Liver (tissue), 5 donors: ENCODE measurements around the gene SMIM35. TPM values are rescaled to one million over a fixed set of nuclear protein-coding genes. Genes with fewer than 3 reads are reported as not detected.

Experiments
- JUND ChIP-seq, 2 donors: IDR thresholded peaks; 2 replicates each; pipeline ENCODE4 v1.6.1; 2016; ENCODE audit warnings: antibody characterized with exemption in 2 of 2
- SP1 ChIP-seq: IDR thresholded peaks from 2 replicates; pipeline ENCODE4 v1.6.1; 2018; ENCODE audit warnings: antibody characterized with exemption, mild to moderate bottlenecking
- TAF1 ChIP-seq: conservative IDR thresholded peaks from 2 replicates; pipeline ENCODE4 v1.6.1; 2016; ENCODE audit warnings: antibody characterized with exemption, mild to moderate bottlenecking
- polyA plus RNA-seq, 2 donors: library from polyadenylated mRNA; stranded (reverse) in 1 of 2; unstranded in 1 of 2; fragments of 200-250 nt in 1 of 2; fragments of >200 nt in 1 of 2; fragmentation: Nextera tagmentation in 1 of 2; extraction: Ambion mirVana in 1 of 2; gene quantifications; one replicate each; pipeline versions ENCODE4 v1.2.1 to v1.2.3, GENCODE V29; 2013 to 2015
- total RNA-seq, 2 donors: library from RNA; depleted of rRNA; stranded (reverse); fragments of >200 nt; gene quantifications; one replicate each; pipeline ENCODE4 v1.2.3, GENCODE V29; 2014
- TF ChIP-seq, protein P1 (sequence below): IDR thresholded peaks from 2 replicates; pipeline ENCODE4 v1.6.1; 2016; ENCODE audit warnings: antibody characterized with exemption, mild to moderate bottlenecking
- TF ChIP-seq, protein P2 (sequence below): fragments of 150-350 bp; IDR thresholded peaks from 2 replicates; pipeline ENCODE4 v1.5.1; 2017; ENCODE audit warnings: improper control_type of control experiment, low read depth, low read length; ENCODE audit not compliant: missing input control
- donor health status: healthy.
- donor health status: healthy.
- donor health status: healthy.

The SMIM35 gene
- total and polyA plus RNA-seq, 4 donors: 0.07 TPM; not detected in 3

DNA sequence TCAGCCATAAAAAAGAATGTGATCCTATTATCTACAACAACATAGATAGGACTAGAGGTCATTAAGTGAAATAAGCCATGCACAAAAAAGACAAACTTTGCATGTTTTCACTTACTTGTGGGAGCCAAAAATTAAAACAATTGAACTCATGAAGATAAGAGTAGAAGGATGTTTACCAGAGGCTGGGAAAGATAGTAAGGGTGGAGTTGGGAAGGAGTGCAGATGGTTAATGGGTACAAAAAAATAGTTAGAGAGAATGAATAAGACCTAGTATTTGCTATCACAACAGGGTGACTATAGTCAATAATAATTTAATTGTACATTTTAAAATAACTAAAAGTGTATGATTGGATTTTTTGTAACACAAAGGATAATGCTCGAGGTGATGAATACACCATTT, 127.8 kb downstream of the SMIM35 start (continued):
- TF ChIP-seq, protein P1, sequence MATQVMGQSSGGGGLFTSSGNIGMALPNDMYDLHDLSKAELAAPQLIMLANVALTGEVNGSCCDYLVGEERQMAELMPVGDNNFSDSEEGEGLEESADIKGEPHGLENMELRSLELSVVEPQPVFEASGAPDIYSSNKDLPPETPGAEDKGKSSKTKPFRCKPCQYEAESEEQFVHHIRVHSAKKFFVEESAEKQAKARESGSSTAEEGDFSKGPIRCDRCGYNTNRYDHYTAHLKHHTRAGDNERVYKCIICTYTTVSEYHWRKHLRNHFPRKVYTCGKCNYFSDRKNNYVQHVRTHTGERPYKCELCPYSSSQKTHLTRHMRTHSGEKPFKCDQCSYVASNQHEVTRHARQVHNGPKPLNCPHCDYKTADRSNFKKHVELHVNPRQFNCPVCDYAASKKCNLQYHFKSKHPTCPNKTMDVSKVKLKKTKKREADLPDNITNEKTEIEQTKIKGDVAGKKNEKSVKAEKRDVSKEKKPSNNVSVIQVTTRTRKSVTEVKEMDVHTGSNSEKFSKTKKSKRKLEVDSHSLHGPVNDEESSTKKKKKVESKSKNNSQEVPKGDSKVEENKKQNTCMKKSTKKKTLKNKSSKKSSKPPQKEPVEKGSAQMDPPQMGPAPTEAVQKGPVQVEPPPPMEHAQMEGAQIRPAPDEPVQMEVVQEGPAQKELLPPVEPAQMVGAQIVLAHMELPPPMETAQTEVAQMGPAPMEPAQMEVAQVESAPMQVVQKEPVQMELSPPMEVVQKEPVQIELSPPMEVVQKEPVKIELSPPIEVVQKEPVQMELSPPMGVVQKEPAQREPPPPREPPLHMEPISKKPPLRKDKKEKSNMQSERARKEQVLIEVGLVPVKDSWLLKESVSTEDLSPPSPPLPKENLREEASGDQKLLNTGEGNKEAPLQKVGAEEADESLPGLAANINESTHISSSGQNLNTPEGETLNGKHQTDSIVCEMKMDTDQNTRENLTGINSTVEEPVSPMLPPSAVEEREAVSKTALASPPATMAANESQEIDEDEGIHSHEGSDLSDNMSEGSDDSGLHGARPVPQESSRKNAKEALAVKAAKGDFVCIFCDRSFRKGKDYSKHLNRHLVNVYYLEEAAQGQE: no peak
- no peak for TF ChIP-seq TAF1
- no peak for TF ChIP-seq JUND (IDR thresholded peaks at IDR 0.05)
- no peak for TF ChIP-seq SP1
- TF ChIP-seq, protein P2, sequence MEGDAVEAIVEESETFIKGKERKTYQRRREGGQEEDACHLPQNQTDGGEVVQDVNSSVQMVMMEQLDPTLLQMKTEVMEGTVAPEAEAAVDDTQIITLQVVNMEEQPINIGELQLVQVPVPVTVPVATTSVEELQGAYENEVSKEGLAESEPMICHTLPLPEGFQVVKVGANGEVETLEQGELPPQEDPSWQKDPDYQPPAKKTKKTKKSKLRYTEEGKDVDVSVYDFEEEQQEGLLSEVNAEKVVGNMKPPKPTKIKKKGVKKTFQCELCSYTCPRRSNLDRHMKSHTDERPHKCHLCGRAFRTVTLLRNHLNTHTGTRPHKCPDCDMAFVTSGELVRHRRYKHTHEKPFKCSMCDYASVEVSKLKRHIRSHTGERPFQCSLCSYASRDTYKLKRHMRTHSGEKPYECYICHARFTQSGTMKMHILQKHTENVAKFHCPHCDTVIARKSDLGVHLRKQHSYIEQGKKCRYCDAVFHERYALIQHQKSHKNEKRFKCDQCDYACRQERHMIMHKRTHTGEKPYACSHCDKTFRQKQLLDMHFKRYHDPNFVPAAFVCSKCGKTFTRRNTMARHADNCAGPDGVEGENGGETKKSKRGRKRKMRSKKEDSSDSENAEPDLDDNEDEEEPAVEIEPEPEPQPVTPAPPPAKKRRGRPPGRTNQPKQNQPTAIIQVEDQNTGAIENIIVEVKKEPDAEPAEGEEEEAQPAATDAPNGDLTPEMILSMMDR: no peak

Other genes with a start within 250 kb of the SMIM35 start
- 1 to 10 TPM; 4.7 to 6.5 TPM for gene FXYD6, start 210.3 kb downstream of the SMIM35 start, total RNA-seq
- gene FXYD6, start 210.3 kb downstream of the SMIM35 start, polyA plus RNA-seq: 10 to 100 TPM; 18.1 to 22.5 TPM
- under 1 TPM; 0.25 to 0.93 TPM for gene TMPRSS13, start 157.6 kb downstream of the SMIM35 start, total RNA-seq
- gene TMPRSS13, start 157.6 kb downstream of the SMIM35 start, polyA plus RNA-seq: under 1 TPM; 0.11 to 0.22 TPM
- gene IL10RA, start 100.6 kb downstream of the SMIM35 start, total RNA-seq: 10 to 100 TPM; 11.5 to 11.6 TPM
- gene IL10RA, start 100.6 kb downstream of the SMIM35 start, polyA plus RNA-seq: 1 to 10 TPM; 2.3 to 6.8 TPM
- gene TMPRSS4, start 9.9 kb downstream of the SMIM35 start, total RNA-seq: under 1 TPM; 0.08 to 0.33 TPM
- under 1 TPM in 1 of 2 donors, not detected in 1; 0.24 TPM for gene TMPRSS4, start 9.9 kb downstream of the SMIM35 start, polyA plus RNA-seq
- gene SCN4B, start 65.9 kb upstream of the SMIM35 start, total RNA-seq: under 1 TPM; 0.05 to 0.67 TPM
- gene SCN4B, start 65.9 kb upstream of the SMIM35 start, polyA plus RNA-seq: under 1 TPM in 1 of 2 donors, not detected in 1; 0.42 TPM
- gene SCN2B, start 89.7 kb upstream of the SMIM35 start, total RNA-seq: under 1 TPM in 1 of 2 donors, not detected in 1; 0.05 TPM
- gene SCN2B, start 89.7 kb upstream of the SMIM35 start, polyA plus RNA-seq: under 1 TPM in 1 of 2 donors, not detected in 1; 0.01 TPM
- 10 to 100 TPM in 1 of 2 donors, 1 to 10 TPM in 1; 9.6 to 13.5 TPM for gene JAML, start 138.0 kb upstream of the SMIM35 start, total RNA-seq
- 1 to 10 TPM; 2.2 to 3.4 TPM for gene JAML, start 138.0 kb upstream of the SMIM35 start, polyA plus RNA-seq
- 1 to 10 TPM; 4.1 to 6.9 TPM for gene MPZL3, start 165.4 kb upstream of the SMIM35 start, total RNA-seq
- 1 to 10 TPM; 2.5 to 2.9 TPM for gene MPZL3, start 165.4 kb upstream of the SMIM35 start, polyA plus RNA-seq
- gene MPZL2, start 177.3 kb upstream of the SMIM35 start, total RNA-seq: 10 to 100 TPM; 14.4 to 17.2 TPM
- gene MPZL2, start 177.3 kb upstream of the SMIM35 start, polyA plus RNA-seq: 1 to 10 TPM; 8.4 to 9.3 TPM
- gene CD3E, start 217.8 kb upstream of the SMIM35 start, total RNA-seq: 1 to 10 TPM in 1 of 2 donors, under 1 TPM in 1; 0.33 to 2.3 TPM
- gene CD3E, start 217.8 kb upstream of the SMIM35 start, polyA plus RNA-seq: 1 to 10 TPM; 1.4 to 2.1 TPM